Gastrocnemius medialis (tissue), 4 donors: ENCODE measurements around the gene IL6. TPM values are rescaled to one million over a fixed set of nuclear protein-coding genes. Genes with fewer than 3 reads are reported as not detected.
"Not testable (repeated sequence)": the region's sequence is repeated elsewhere in the genome, so short reads cannot be mapped to it uniquely, and the experiment has no call there.

Source experiments
- ATAC-seq, 2 donors: fragments of 150-250 bp; one replicate each; pipeline ENCODE4 v1.9.1; 2016
- DNase-seq, 2 donors: peaks; one replicate each; pipeline ENCODE4 v3.0.0-alpha.2; 2019
- H3K27ac ChIP-seq, 4 donors: fragments of 200-600 bp; sonication (generic); 1 replicate in 1 of 4; 2 replicates in 3 of 4; pipeline ENCODE4 v1.5.1; 2016 to 2018; ENCODE audit warnings: mild to moderate bottlenecking in 2 of 4, moderate library complexity in 1 of 4
- H3K27me3 ChIP-seq, 3 donors: fragments of 200-600 bp; sonication (generic) in 2 of 3; 1 replicate in 1 of 3; 2 replicates in 2 of 3; pipeline versions ENCODE4 v1.5.1 to v1.6.0; 2016 to 2019; ENCODE audit warnings: mild to moderate bottlenecking in 1 of 3, moderate library complexity in 1 of 3
- H3K36me3 ChIP-seq, 2 donors: fragments of 200-600 bp; sonication (generic) in 1 of 2; one replicate each; pipeline ENCODE4 v1.5.1; 2017 to 2018
- H3K4me1 ChIP-seq, 2 donors: fragments of 200-600 bp; sonication (generic) in 1 of 2; one replicate each; pipeline ENCODE4 v1.5.1; 2016 to 2017; ENCODE audit warnings: mild to moderate bottlenecking in 2 of 2
- H3K4me3 ChIP-seq, 4 donors: fragments of 200-600 bp; sonication (generic) in 3 of 4; 1 replicate in 1 of 4; 2 replicates in 3 of 4; pipeline ENCODE4 v1.5.1; 2016 to 2019; ENCODE audit warnings: mild to moderate bottlenecking in 2 of 4
- H3K9me3 ChIP-seq, 3 donors: fragments of 200-600 bp; sonication (generic) in 2 of 3; 1 replicate in 1 of 3; 2 replicates in 2 of 3; pipeline ENCODE4 v1.5.1; 2016 to 2019
- POLR2A ChIP-seq, 2 donors: fragments of 450-650 bp; IDR thresholded peaks; one replicate each; pipeline ENCODE4 v1.6.1; 2017; ENCODE audit warnings: antibody characterized with exemption in 2 of 2, mild to moderate bottlenecking in 2 of 2, moderate library complexity in 2 of 2
- in situ Hi-C, 4 donors: fragments of 200-750 bp; cut with MboI; loops; one replicate each; pipeline versions ENCODE4 v1.15.0 to v1.8.0; 2017; ENCODE audit warnings: low sequenced_read_pairs in 4 of 4
- intact Hi-C: fragments of 100-400 bp; cut with DNase I; formaldehyde crosslinking; loops from one replicate; pipeline ENCODE4 v1.15.1; 2023; ENCODE audit warnings: low total_unique reads
- total RNA-seq, 4 donors: library from RNA; depleted of rRNA; stranded (reverse); fragments of >200 nt; gene quantifications; one replicate each; pipeline versions ENCODE4 v1.1.0 to v1.2.3, GENCODE V29; 2016
- TF ChIP-seq, protein P1 (sequence below), 5 experiments: fragments of 450-650 bp in 3 of 5; fragments of 200-600 bp in 2 of 5; sonication (generic) in 2 of 5; IDR thresholded peaks in 4 of 5; conservative IDR thresholded peaks in 1 of 5; 1 replicate in 4 of 5; 2 replicates in 1 of 5; pipeline ENCODE4 v1.5.1; 2016 to 2019; ENCODE audit warnings: antibody characterized with exemption in 5 of 5, mild to moderate bottlenecking in 3 of 5, moderate library complexity in 3 of 5

Gene IL6
- total RNA-seq, 4 donors from 2014 or later = 2.4 to 3.1 TPM; not detected in 2

DNA sequence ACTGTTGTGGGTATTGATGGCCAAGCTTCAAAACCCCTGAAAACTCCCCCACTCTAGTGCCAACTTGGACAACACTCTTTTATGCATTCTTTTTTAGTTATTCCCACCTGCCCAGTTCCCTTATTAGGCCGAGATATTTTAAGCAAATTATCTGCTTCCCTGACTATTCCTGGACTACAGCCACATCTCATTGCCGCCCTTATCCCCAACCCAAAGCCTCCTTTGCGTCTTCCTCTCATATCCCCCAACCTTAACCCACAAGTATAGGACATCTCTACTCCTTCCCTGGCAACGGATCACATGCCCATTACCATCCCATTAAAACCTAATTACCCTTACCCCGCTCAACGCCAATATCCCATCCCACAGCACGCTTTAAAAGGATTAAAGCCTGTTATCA is 21.1 kb upstream of the IL6 start:
- H3K27me3 ChIP-seq, ATAC-seq, H3K4me3 ChIP-seq, H3K9me3 ChIP-seq, intact Hi-C loops, DNase-seq, H3K4me1 ChIP-seq, H3K36me3 ChIP-seq, H3K27ac ChIP-seq, in situ Hi-C loops: not testable (repeated sequence)

DNA sequence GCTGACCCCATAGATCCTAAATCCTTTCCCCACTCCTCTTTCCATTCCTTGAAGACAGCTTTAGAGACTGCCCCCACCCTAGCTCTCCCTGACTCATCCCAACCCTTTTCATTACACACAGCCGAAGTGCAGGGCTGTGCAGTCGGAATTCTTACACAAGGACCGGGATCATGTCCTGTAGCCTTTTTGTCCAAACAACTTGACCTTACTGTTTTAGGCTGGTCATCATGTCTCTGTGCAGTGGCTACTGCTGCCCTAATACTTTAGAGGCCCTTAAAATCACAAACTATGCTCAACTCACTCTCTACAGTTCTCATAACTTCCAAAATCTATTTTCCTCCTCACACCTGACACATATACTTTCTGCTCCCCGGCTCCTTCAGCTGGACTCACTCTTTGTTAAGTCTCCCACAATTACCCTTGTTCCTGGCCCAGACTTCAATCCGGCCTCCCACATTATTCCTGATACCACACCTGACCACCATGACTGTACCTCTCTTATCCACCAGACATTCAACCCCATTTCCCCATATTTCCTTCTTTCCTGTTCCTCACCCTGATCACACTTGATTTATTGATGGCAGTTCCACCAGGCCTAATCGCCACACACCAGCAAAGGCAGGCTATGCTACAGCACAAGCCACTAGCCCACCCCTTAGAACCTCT is 19.8 kb upstream of the IL6 start:
- H3K36me3 ChIP-seq, DNase-seq, ATAC-seq, H3K27ac ChIP-seq, H3K4me3 ChIP-seq, H3K9me3 ChIP-seq, intact Hi-C loops, H3K27me3 ChIP-seq, H3K4me1 ChIP-seq, in situ Hi-C loops: not testable (repeated sequence)

DNA sequence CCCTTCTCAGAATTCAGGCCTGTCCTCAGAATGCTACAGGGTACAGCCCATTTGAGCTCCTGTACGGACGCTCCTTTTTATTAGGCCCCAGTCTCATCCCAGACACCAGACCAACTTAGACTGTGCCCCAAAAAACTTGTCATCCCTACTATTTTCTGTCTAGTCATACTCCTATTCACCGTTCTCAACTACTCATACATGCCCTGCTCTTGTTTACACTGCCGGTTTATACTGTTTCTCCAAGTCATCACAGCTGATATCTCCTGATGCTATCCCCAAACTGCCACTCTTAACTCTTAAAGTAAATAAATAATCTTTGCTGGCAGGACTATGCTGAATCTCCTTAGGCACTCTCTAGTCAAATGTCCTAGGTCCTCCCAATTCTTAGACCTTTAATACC is 18.8 kb upstream of the IL6 start:
- H3K4me3 ChIP-seq, H3K27ac ChIP-seq, ATAC-seq, H3K36me3 ChIP-seq, H3K4me1 ChIP-seq, intact Hi-C loops, H3K27me3 ChIP-seq, DNase-seq, in situ Hi-C loops, H3K9me3 ChIP-seq: not testable (repeated sequence)

DNA sequence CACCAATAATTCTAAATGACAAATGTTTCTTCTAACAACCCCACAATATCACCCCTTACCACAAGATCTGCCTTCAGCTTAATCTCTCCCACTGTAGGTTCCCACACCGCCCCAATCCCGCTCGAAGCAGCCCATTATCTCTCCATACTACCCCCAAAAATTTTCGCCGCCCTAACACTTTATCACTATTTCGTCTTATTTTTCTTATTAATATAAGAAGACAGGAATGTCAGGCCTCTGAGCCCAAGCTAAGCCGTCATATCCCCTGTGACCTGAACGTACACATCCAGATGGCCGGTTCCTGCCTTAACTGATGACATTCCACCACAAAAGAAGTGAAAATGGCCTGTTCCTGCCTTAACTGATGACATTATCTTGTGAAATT is 18.3 kb upstream of the IL6 start:
- DNase-seq, H3K4me3 ChIP-seq, H3K27ac ChIP-seq, H3K36me3 ChIP-seq, H3K27me3 ChIP-seq, H3K4me1 ChIP-seq, ATAC-seq, in situ Hi-C loops, H3K9me3 ChIP-seq, intact Hi-C loops: not testable (repeated sequence)

DNA sequence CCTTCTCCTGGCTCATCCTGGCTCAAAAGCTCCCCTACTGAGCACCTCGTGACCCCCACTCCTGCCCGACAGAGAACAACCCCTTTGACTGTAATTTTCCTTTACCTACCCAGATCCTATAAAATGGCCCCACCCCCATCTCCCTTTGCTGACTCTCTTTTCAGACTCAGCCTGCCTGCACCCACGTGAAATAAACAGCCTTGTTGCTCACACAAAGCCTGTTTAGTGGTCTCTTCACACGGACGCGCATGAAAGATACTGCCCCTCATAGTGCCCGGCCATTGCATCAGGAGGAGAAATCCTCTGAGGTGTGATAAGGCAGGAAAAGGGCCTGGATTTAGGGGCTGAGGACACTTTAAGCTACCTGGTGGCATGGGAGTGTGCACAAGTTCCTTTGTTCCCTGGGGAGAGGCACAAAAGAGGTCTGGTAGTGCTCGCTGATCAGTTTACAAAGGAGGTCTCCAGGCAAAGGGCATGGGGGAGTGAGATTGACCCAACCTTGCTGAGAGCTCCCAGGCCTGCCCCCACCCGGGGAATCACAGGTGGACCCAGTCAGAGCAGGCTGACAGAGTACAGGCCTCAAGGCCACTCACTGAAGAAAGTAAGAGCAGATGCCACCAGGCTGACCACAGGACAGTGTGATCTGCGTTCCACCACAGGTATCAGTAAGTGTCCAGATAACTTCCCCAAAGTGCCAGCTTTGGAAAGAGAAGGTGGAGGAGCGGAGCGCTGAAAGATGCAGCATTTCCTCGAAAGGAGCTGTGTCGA is 17.8 kb upstream of the IL6 start:
- H3K36me3 ChIP-seq, in situ Hi-C loops, H3K27ac ChIP-seq, H3K27me3 ChIP-seq, DNase-seq, H3K9me3 ChIP-seq, intact Hi-C loops, ATAC-seq, H3K4me1 ChIP-seq, H3K4me3 ChIP-seq: not testable (repeated sequence)

DNA sequence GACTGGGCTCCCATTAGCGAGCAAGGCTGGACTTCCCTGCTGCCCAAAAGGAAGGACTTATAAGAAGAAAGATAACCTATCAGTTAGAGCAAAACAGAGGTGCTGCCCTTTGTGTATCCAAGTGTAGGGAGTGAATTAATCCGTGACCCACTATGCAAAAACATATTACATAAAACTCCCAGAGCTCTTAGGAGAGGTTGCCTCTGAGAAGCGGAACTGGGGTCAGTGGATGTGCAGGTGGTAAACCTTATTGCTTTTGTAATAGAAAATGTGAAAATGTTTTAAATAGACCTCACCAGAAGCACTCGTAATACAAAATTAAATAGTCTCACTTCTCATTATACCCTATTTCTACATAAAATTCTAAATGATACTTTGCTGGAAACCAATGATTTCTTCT is 17.1 kb upstream of the IL6 start:
- peaks cover 0 to 6% of the 10 kb centered on the region in 2 donors for H3K4me1 ChIP-seq
- H3K36me3 ChIP-seq = no peaks in the 10 kb centered on the region
- no peaks in the 10 kb centered on the region for H3K9me3 ChIP-seq
- no peak overlapping the region for H3K4me3 ChIP-seq
- H3K27me3 ChIP-seq = no peaks in the 10 kb centered on the region
- TF ChIP-seq, protein P1, sequence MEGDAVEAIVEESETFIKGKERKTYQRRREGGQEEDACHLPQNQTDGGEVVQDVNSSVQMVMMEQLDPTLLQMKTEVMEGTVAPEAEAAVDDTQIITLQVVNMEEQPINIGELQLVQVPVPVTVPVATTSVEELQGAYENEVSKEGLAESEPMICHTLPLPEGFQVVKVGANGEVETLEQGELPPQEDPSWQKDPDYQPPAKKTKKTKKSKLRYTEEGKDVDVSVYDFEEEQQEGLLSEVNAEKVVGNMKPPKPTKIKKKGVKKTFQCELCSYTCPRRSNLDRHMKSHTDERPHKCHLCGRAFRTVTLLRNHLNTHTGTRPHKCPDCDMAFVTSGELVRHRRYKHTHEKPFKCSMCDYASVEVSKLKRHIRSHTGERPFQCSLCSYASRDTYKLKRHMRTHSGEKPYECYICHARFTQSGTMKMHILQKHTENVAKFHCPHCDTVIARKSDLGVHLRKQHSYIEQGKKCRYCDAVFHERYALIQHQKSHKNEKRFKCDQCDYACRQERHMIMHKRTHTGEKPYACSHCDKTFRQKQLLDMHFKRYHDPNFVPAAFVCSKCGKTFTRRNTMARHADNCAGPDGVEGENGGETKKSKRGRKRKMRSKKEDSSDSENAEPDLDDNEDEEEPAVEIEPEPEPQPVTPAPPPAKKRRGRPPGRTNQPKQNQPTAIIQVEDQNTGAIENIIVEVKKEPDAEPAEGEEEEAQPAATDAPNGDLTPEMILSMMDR (IDR thresholded peaks at IDR 0.05 in 4 of 5, conservative IDR thresholded peaks at IDR 0.05 in 1 of 5) = no peak
- no peak for TF ChIP-seq POLR2A (IDR thresholded peaks at IDR 0.05)
- intact Hi-C loops = no loop called here
- no peak overlapping the region for H3K27ac ChIP-seq
- in situ Hi-C loops = no loop called here
- DNase-seq (no peak), ATAC-seq (no peak)

DNA sequence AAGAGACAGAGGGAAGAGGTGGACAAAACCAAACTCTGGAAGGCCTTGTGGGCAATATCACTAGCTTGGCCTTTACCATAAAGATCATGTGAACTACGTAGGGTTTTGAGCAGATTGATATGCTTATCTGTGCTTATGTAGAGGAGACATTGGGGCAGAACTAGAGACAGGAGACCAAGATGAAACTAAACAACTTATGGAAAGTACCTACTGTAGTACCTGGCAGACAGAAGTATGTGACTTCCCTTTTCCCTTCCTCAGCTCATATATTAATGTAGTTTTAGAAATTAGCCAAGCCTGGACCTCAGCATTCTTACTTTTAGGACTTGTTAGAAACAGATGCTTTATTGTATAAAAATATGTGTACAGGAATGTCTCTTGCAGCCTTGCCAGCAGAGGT is 14.0 kb upstream of the IL6 start:
- no peak for ATAC-seq
- in situ Hi-C loops = no loop called here
- H3K27ac ChIP-seq = peak overlapping the region in 2 of 4 donors; percentile 17 to 54

More for the DNA sequence above, 14.0 kb upstream of the IL6 start:
- Histone ChIP-seq H3K9me3 (no peaks in the 10 kb centered on the region), H3K4me3 (no peak overlapping the region), H3K27me3 (no peaks in the 10 kb centered on the region), H3K4me1 (peaks cover 7 to 21% of the 10 kb centered on the region in 2 donors), H3K36me3 (no peaks in the 10 kb centered on the region)
- intact Hi-C loops = no loop called here
- no peak for TF ChIP-seq POLR2A (IDR thresholded peaks at IDR 0.05)
- TF ChIP-seq, protein P1 (IDR thresholded peaks at IDR 0.05 in 4 of 5, conservative IDR thresholded peaks at IDR 0.05 in 1 of 5) = no peak
- no peak for DNase-seq
